ENCODE measurements around the gene FGF16. TPM values are rescaled to one million over a fixed set of nuclear protein-coding genes. Genes with fewer than 3 reads are reported as not detected.
"Not testable (repeated sequence)": the region's sequence is repeated elsewhere in the genome, so short reads cannot be mapped to it uniquely, and the experiment has no call there.

The FGF16 gene
- total RNA-seq = 0.27 TPM in 1 of 2 replicates, not detected in the other
- polyA plus RNA-seq = not detected in 2 replicates

GRCh38 chrX:77446908-77447652 is at the start of gene FGF16:
Gene FGF16, plus strand, starts transcription at chrX:77447389. Its CDS starts 286 bp downstream, at chrX:77447675.
- no peak for DNase-seq (ENCODE audit: low spot score)
- Histone ChIP-seq H3K27me3 (peaks cover 18% of the 10 kb centered on the region), H3K9me2 (replicated peaks; ENCODE audit: insufficient read depth) (no peaks in the 10 kb centered on the region), H2AFZ (no peak within 1 kb of the TSS), H3K4me2 (peak within 1 kb of the TSS; percentile 79), H4K20me1 (ENCODE audit: insufficient read depth, poor library complexity, severe bottlenecking) (no peaks in the 10 kb centered on the region), H3K36me3 (replicated peaks; ENCODE audit: insufficient read depth, low read depth) (no peaks in the 10 kb centered on the region), H3K4me1 (ENCODE audit: insufficient read depth) (no peaks in the 10 kb centered on the region), H3K27ac (no peak within 1 kb of the TSS), H3K9me3 (ENCODE audit: low read depth) (no peaks in the 10 kb centered on the region), H3K4me3 (no peak within 1 kb of the TSS), H3K79me2 (no peaks in the 10 kb centered on the region)
- 41% methylated on average over 38 of the region's 48 CpGs for WGBS (ENCODE audit: low lambda C conversion rate, missing lambda C conversion rate)
- TF ChIP-seq EZH2phosphoT487 (IDR thresholded peaks at IDR 0.05; ENCODE audit: low read depth, severe bottlenecking, unreplicated experiment) (no peak), EZH2 (IDR thresholded peaks at IDR 0.05; ENCODE audit: borderline replicate concordance) (peak; percentile 28)

GRCh38 chrX:77398330-77398954 is 48.7 kb upstream of the FGF16 start:
- no peak for TF ChIP-seq EZH2 (IDR thresholded peaks at IDR 0.05; ENCODE audit: borderline replicate concordance)
- TF ChIP-seq, protein P1, sequence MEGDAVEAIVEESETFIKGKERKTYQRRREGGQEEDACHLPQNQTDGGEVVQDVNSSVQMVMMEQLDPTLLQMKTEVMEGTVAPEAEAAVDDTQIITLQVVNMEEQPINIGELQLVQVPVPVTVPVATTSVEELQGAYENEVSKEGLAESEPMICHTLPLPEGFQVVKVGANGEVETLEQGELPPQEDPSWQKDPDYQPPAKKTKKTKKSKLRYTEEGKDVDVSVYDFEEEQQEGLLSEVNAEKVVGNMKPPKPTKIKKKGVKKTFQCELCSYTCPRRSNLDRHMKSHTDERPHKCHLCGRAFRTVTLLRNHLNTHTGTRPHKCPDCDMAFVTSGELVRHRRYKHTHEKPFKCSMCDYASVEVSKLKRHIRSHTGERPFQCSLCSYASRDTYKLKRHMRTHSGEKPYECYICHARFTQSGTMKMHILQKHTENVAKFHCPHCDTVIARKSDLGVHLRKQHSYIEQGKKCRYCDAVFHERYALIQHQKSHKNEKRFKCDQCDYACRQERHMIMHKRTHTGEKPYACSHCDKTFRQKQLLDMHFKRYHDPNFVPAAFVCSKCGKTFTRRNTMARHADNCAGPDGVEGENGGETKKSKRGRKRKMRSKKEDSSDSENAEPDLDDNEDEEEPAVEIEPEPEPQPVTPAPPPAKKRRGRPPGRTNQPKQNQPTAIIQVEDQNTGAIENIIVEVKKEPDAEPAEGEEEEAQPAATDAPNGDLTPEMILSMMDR (IDR thresholded peaks at IDR 0.05; ENCODE audit: poor library complexity) = no peak
- TF ChIP-seq EZH2phosphoT487 (IDR thresholded peaks at IDR 0.05; ENCODE audit: low read depth, severe bottlenecking, unreplicated experiment) = no peak
- H3K9me3 ChIP-seq (ENCODE audit: low read depth) = no peaks in the 10 kb centered on the region
- 65% methylated on average over 3 of the region's 3 CpGs for WGBS (ENCODE audit: low lambda C conversion rate, missing lambda C conversion rate)
- no peak overlapping the region for H3K27ac ChIP-seq
- H3K79me2 ChIP-seq = no peaks in the 10 kb centered on the region
- DNase-seq (ENCODE audit: low spot score) = no peak
- H2AFZ ChIP-seq = no peak overlapping the region
- H3K36me3 ChIP-seq (replicated peaks; ENCODE audit: insufficient read depth, low read depth) = no peaks in the 10 kb centered on the region
- no peak overlapping the region for H3K4me3 ChIP-seq
- no peaks in the 10 kb centered on the region for H3K9me2 ChIP-seq (replicated peaks; ENCODE audit: insufficient read depth)
- H3K27me3 ChIP-seq = no peaks in the 10 kb centered on the region
- no peaks in the 10 kb centered on the region for H3K4me1 ChIP-seq (ENCODE audit: insufficient read depth)
- no peak overlapping the region for H3K4me2 ChIP-seq
- no peaks in the 10 kb centered on the region for H4K20me1 ChIP-seq (ENCODE audit: insufficient read depth, poor library complexity, severe bottlenecking)

DNA sequence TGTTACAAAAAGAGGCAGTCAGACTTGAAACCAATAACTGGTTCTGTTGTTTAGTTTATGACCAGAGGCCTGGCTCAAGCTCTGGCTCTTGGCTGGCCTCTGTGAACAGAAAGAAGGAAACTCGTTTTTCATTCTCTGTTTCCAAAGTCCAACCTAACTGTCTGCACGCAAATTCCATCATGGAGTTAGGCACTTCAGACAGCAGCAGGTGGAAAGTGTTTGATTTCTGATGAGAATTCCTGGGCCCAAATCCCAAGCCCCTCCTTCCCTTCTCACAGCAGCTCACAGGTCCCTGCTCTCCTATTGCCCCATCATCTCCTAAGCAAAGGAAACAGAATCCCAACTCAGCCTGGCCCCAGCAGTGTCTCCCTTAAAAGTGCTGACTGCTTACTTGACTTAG is 42.8 kb upstream of the FGF16 start:
- Histone ChIP-seq H2AFZ (no peak overlapping the region), H3K27ac (no peak overlapping the region), H3K4me3 (no peak overlapping the region), H4K20me1 (ENCODE audit: insufficient read depth, poor library complexity, severe bottlenecking) (no peaks in the 10 kb centered on the region), H3K9me3 (ENCODE audit: low read depth) (no peaks in the 10 kb centered on the region), H3K4me2 (no peak overlapping the region), H3K36me3 (replicated peaks; ENCODE audit: insufficient read depth, low read depth) (no peaks in the 10 kb centered on the region), H3K27me3 (no peaks in the 10 kb centered on the region), H3K4me1 (ENCODE audit: insufficient read depth) (no peaks in the 10 kb centered on the region), H3K79me2 (no peaks in the 10 kb centered on the region), H3K9me2 (replicated peaks; ENCODE audit: insufficient read depth) (no peaks in the 10 kb centered on the region)
- no peak for DNase-seq (ENCODE audit: low spot score)
- 28% methylated on average over 2 of the region's 2 CpGs for WGBS (ENCODE audit: low lambda C conversion rate, missing lambda C conversion rate)
- TF ChIP-seq EZH2phosphoT487 (IDR thresholded peaks at IDR 0.05; ENCODE audit: low read depth, severe bottlenecking, unreplicated experiment) = no peak
- TF ChIP-seq, protein P1 (IDR thresholded peaks at IDR 0.05; ENCODE audit: poor library complexity) = no peak
- no peak for TF ChIP-seq EZH2 (IDR thresholded peaks at IDR 0.05; ENCODE audit: borderline replicate concordance)

DNA sequence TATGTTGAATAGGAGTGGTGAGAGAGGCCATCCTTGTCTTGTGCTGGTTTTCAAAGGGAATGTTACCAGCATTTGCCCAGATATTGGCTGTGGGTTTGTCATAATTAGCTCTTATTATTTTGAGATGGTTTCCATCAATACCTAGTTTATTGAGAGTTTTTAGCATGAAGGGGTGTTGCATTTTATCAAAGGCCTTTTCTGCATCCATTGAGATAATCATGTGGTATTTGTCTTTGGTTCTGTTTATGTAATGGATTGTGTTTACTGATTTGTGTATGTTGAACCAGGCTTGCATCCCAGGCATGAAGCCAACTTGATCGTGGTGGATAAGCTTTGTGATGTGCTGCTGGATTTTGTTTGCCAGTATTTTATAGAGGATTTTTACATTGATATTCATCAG is 39.4 kb upstream of the FGF16 start:
- H3K4me1 ChIP-seq (ENCODE audit: insufficient read depth) = not testable (repeated sequence)

More for the DNA sequence above, 39.4 kb upstream of the FGF16 start:
- not testable (repeated sequence) for H3K36me3 ChIP-seq (replicated peaks; ENCODE audit: insufficient read depth, low read depth); H3K4me3 ChIP-seq; H3K9me3 ChIP-seq (ENCODE audit: low read depth); H3K27me3 ChIP-seq; DNase-seq (ENCODE audit: low spot score); H3K27ac ChIP-seq; H3K9me2 ChIP-seq (replicated peaks; ENCODE audit: insufficient read depth); H3K79me2 ChIP-seq; H2AFZ ChIP-seq; H4K20me1 ChIP-seq (ENCODE audit: insufficient read depth, poor library complexity, severe bottlenecking); H3K4me2 ChIP-seq
- WGBS (ENCODE audit: low lambda C conversion rate, missing lambda C conversion rate) = 56% methylated on average over 1 of the region's 1 CpG

Measured in hepatocyte (in vitro differentiated cells).